GM19468 (cell line): ENCODE data around the gene TRAPPC3.
"Not testable (repeated sequence)": the region's sequence is repeated elsewhere in the genome, so short reads cannot be mapped to it uniquely, and the experiment has no call there.

Source experiments
- ATAC-seq: cut with Tn5 transposase; IDR thresholded peaks from one replicate; pipeline ENCODE4 v1.9.1; 2021; ENCODE audit warnings: mild to moderate bottlenecking, moderate library complexity, moderate number of reproducible peaks; ENCODE audit not compliant: unreplicated experiment; ENCODE audit errors: extremely low read depth

Gene TRAPPC3

DNA sequence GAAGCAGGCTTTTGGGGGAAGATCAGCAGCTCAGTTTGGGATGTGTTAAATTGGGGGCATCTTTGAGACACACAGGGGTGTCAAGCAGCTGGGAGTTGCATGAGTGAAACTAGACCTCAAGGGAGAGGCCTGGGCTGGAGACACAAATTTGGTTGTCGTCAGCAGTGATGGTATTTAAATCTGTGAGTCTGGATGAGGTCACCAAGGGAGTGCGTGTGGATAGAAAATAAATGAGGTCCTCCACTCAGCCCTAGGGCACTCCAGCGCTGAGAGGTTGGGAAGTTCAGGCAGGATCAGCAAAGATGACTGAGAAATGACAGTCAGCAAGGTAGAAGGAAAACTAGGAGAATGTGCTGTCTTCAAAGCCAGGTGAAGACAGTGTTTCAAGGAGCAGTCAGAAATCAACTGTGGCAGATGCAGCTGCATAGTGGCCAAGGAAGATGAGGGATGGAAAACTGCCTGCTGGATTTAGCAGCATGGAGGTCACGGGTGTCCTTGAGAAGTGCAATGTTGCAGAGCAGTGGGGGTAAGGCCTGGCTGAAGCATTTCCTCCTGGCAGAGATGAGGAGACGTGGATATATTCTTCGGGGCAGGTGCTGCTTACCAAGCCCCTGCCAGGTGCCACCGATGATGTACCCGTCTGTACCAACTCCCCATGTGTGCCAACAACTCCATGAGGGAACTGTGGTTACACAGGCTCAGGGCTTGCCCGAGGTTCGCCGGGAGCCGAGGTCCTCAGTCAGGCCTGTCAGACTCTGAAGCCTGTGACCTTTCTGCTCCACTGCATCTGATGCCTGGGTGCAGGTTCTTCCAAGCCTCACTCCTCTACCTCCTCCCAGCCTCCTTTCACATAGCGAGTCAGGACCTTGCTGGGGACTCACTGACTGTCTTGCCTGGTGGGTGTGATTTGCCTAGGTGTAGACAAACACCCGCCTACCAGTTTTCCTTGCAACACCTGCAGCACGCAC is 17.9 kb upstream of the TRAPPC3 start:
- no peak for ATAC-seq

GRCh38 chr1:36166136-36166535 is 16.9 kb upstream of the TRAPPC3 start:
- ATAC-seq: no peak

GRCh38 chr1:36165145-36165544 is 15.9 kb upstream of the TRAPPC3 start:
- no peak for ATAC-seq

DNA sequence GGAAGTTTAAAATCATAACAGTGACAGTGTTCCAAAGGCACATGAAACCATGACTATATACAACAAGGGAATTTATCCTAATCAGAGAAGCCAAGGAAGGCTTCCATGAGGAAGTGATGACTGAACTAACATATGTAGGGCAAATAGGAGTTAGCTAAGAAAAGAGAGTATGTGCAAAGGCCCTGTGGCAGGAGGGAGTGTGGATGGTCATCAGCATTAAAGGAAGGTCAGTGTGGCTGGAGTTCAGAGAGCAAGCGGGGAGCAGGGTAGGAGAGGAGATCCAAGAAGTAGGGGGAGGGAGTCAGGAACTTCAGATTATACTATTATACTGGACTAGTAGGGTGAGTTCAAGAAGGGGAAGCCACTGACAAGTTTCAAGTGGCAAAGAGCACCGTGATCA is 15.1 kb upstream of the TRAPPC3 start:
- ATAC-seq: no peak

DNA sequence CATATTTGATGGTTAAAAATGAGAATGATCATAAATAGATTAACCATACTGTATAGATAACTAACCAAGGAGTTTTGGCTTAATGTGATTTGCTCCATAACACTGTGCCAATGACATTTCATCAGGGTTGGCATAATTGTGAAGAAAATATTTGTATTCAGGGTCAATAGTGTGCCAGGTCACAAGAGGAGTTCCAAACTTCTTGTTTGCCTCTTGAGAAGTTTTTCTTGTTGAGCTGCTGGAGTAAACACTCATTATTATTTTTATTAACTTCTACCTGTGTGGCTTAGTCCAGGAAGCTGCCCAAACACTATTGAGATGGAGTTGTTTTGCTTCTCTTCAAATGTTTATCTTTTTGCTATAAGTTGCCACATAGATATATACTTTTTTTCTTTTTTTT is 14.1 kb upstream of the TRAPPC3 start:
- no peak for ATAC-seq

- ATAC-seq: no peak
These were observed 13.5 kb upstream of the TRAPPC3 start for GRCh38 chr1:36162680-36163239.

GRCh38 chr1:36161641-36162531 is 12.6 kb upstream of the TRAPPC3 start:
- ATAC-seq: no peak

- no peak for ATAC-seq
These were observed 11.7 kb upstream of the TRAPPC3 start for GRCh38 chr1:36160949-36161485.

DNA sequence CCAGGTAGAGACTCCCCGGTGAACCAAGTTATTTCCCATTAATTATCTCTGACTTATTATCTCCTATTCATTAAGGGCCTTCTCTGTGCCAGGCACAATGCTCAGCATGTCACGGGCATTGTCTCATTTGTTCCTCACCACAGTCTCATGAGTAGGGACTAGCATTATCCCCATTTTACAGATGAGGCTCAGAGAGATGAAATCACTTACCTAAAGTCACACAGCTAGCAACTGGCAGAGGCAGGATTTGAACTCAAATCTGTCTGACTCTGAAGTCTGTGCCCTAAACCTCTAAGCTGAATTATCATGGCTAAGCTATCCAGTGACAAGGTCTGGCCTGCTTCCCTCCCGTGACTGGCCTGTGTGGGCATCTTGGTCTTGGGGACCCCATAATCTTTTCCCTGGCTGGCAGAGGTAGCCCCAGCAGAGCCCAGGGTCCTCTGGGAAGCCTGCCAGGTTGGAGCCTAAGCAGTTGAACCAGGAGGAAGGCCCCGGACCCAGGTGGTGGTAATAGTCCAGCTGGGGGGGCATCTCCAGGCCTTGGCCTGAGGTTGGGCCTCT is 11.2 kb upstream of the TRAPPC3 start:
- no peak for ATAC-seq

- no peak for ATAC-seq
These were observed 10.5 kb upstream of the TRAPPC3 start for GRCh38 chr1:36159614-36160387.

DNA sequence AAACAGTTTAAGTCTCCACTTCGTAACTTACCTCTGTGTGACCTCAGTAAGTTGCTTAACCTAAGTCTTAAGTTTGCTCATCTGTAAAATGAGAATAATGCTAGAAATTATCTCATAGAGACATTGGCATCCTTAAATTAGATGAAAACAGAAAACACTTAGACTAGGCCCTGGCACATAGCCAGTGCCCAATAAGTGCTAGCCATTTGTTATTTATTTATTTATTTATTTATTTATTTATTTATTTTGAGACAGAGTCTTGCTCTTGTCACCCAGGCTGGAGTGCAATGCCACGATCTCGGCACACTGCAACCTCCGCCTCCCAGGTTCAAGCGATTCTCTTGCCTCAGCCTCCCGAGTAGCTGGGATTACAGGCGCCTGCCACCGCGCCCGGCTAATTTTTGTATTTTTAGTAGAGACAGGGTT is 9.6 kb upstream of the TRAPPC3 start:
- not testable (repeated sequence) for ATAC-seq

DNA sequence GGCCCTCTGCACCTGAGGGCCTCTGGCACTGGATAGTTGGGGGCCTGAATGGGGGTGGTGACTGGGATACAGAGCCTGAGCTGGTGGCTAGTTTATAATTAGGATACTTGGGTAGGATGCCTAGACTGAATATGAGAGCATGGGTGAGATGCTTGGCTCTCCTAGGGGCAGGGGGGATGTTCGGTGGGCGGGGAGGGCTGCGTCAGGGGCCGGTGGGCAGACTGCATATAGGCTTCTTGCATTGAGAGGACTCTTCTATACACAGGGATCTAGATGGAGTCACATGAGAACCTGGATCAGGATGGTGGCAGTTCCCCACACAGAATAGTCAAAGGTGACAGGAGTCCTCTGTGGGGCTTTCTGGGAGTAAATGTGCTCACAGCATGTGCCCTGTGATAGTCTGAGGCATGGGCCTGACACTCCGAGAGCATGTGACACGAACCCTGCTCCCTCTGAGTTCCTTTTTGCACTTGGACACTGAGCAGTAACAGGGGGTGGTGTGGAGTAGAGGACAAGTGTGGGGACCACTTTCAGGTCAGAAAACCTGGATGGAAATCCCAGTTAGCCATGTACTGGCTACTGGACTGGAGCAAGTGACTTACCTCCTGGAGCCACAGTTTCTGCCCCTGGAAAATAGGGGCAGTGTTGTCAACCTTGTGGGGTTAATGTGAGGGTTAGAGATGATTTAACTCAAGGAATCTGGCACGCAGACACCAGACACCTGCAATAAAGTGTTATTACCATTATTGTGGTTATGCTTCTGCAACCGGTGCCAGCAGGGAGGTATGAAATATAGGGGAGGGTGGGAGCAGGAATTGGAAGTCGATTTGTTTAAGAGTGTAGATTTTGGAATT is 8.9 kb upstream of the TRAPPC3 start:
- no peak for ATAC-seq

DNA sequence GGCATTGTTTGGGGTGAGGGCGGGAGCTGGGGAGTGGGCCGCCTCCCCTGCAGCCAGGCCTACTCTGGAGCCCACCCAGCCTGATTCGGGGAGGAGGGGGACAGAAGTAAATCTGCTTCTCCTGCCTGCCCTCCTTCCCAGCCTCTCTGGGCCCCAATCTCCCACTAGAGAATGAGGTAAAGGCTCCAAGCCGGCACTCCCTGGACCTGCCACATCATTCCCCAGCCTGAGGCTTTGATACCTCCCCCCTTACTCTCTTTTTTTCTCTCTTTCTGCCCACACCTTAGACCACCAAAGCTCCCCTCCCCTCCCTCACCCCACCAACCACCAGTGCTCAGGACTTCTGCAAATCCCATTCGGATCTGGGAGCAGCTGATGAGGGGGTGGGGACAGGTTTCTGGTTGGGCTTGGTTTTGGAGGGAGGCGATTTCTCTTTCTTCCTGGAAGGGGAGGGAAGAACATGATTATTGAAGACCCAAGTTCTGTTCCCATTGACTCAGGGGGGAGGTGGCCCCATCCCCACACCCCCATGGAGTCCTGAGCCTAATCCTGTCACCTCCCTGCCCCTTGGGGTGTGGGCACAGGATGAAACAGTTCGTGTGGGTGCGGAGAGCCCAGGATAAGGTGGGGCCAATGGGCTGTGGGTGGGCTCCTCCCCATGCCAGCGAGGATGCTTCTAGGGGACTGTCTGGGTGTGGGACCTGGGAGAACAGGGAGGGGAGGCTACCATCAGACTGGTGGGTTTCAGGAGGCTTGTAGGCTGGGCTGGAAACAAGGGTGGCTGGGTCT is 8.0 kb upstream of the TRAPPC3 start:
- no peak for ATAC-seq

- ATAC-seq: no peak
These were observed 7.2 kb upstream of the TRAPPC3 start for GRCh38 chr1:36156329-36157114.

- no peak for ATAC-seq
These were observed 6.4 kb upstream of the TRAPPC3 start, which contains the start of gene MAP7D1 for GRCh38 chr1:36155408-36156328. Gene MAP7D1, plus strand, starts transcription at chr1:36156160. Its CDS starts 258 bp downstream, at chr1:36156418.
